GM21515 (cell line): ENCODE measurements around the gene PSPH.
A peak's percentile ranks its signal among the peaks of the same experiment; 100 is the strongest.
"Not testable (repeated sequence)": the region's sequence is repeated elsewhere in the genome, so short reads cannot be mapped to it uniquely, and the experiment has no call there.

Source experiments
- ATAC-seq: cut with Tn5 transposase; IDR thresholded peaks from one replicate; pipeline ENCODE4 v1.9.1; 2021; ENCODE audit not compliant: unreplicated experiment

Gene PSPH

GRCh38 chr7:56063500-56063881 is 12.2 kb upstream of the PSPH start:
- no peak for ATAC-seq

GRCh38 chr7:56062382-56062781 is 11.1 kb upstream of the PSPH start:
- ATAC-seq, result no peak

- ATAC-seq, result no peak
These were observed 2.7 kb upstream of the PSPH start for GRCh38 chr7:56053993-56054392.

- no peak for ATAC-seq
These were observed 2.1 kb upstream of the PSPH start for GRCh38 chr7:56053379-56053778.

- no peak for ATAC-seq
These were observed 248 bp downstream of the PSPH start for GRCh38 chr7:56051053-56051338.

- not testable (repeated sequence) for ATAC-seq
These were observed 2.5 kb downstream of the PSPH start for GRCh38 chr7:56048763-56049162.

- ATAC-seq, result no peak
These were observed 3.0 kb downstream of the PSPH start for GRCh38 chr7:56048245-56048644.

GRCh38 chr7:56047446-56048116 is 3.7 kb downstream of the PSPH start:
- not testable (repeated sequence) for ATAC-seq

GRCh38 chr7:56046721-56047445 is 4.4 kb downstream of the PSPH start:
- no peak for ATAC-seq

- not testable (repeated sequence) for ATAC-seq
These were observed 5.5 kb downstream of the PSPH start for GRCh38 chr7:56045758-56046157.

GRCh38 chr7:56040730-56041129 is 10.5 kb downstream of the PSPH start:
- ATAC-seq, result no peak

GRCh38 chr7:56033671-56034432 is 17.4 kb downstream of the PSPH start:
- ATAC-seq, result peak; percentile 97

- ATAC-seq, result not testable (repeated sequence)
These were observed 18.7 kb downstream of the PSPH start for GRCh38 chr7:56032578-56032977.

GRCh38 chr7:56031556-56031955 is 19.7 kb downstream of the PSPH start:
- not testable (repeated sequence) for ATAC-seq

GRCh38 chr7:56030340-56030739 is 20.9 kb downstream of the PSPH start:
- no peak for ATAC-seq

GRCh38 chr7:56028942-56029630 is 22.2 kb downstream of the PSPH start:
- ATAC-seq, result no peak

- no peak for ATAC-seq
These were observed 24.7 kb downstream of the PSPH start for GRCh38 chr7:56026538-56026937.

GRCh38 chr7:56023500-56023899 is 27.7 kb downstream of the PSPH start:
- no peak for ATAC-seq

- ATAC-seq, result no peak
These were observed 31.7 kb downstream of the PSPH start for GRCh38 chr7:56019501-56019900.

- not testable (repeated sequence) for ATAC-seq
These were observed 34.2 kb downstream of the PSPH start for GRCh38 chr7:56017015-56017414.

- ATAC-seq, result no peak
These were observed 41.5 kb downstream of the PSPH start for GRCh38 chr7:56009695-56010094.

- ATAC-seq, result no peak
These were observed 43.4 kb downstream of the PSPH start for GRCh38 chr7:56007891-56008290.
